ENCODE results near the gene RNF10. TPM values are rescaled to one million over a fixed set of nuclear protein-coding genes. Genes with fewer than 3 reads are reported as not detected.

RNF10 gene
- total RNA-seq, 1 experiment from 2014 or later, result 153 TPM

DNA sequence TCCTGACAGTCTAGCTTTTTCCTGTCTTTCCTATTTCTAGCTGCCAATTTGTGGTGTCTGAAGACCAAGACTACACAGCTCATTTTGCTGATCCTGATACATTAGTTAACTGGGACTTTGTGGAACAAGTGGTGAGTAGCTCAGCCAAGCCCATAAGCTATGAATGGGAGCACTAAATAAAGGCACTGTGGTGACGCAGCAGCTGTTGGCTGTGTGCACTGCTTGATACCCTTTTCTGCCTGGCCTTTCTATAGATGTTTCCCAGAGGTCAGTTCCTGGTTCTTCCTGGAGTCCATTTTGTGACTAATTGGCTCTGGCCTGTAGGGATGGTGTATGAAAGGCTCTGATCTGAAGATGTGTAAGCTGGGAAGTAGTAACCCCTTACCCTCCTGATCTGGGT is 20.5 kb downstream of the RNF10 start:
- H3K18ac ChIP-seq (ENCODE audit: insufficient read length, low read depth, low read length), result no peak overlapping the region
- no peak overlapping the region for H3K27ac ChIP-seq (ENCODE audit: insufficient read length, low read depth, low read length)
- H4K91ac ChIP-seq (ENCODE audit: insufficient read length, low read depth, low read length), result no peak overlapping the region
- Mint-ChIP-seq H3K36me3 (ENCODE audit: insufficient read depth in 1 of 3, low read depth in 3 of 3) (peaks cover 31 to 56% (median 52%) of the 10 kb centered on the region in 3 experiments; a peak in 6 of 7 replicates), H3K4me3 (no peak overlapping the region), H3K4me1 (no peaks in the 10 kb centered on the region), H3K27me3 (ENCODE audit: low read depth) (no peaks in the 10 kb centered on the region), H3K9me3 (no peaks in the 10 kb centered on the region), H3K27ac (peak overlapping the region in 1 of 3 experiments; percentile 39; a peak in 1 of 7 replicates)
- H3K9me3 ChIP-seq (ENCODE audit: control insufficient read depth, low read depth, low read length), result no peaks in the 10 kb centered on the region
- TF ChIP-seq, protein P1, sequence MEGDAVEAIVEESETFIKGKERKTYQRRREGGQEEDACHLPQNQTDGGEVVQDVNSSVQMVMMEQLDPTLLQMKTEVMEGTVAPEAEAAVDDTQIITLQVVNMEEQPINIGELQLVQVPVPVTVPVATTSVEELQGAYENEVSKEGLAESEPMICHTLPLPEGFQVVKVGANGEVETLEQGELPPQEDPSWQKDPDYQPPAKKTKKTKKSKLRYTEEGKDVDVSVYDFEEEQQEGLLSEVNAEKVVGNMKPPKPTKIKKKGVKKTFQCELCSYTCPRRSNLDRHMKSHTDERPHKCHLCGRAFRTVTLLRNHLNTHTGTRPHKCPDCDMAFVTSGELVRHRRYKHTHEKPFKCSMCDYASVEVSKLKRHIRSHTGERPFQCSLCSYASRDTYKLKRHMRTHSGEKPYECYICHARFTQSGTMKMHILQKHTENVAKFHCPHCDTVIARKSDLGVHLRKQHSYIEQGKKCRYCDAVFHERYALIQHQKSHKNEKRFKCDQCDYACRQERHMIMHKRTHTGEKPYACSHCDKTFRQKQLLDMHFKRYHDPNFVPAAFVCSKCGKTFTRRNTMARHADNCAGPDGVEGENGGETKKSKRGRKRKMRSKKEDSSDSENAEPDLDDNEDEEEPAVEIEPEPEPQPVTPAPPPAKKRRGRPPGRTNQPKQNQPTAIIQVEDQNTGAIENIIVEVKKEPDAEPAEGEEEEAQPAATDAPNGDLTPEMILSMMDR (conservative IDR thresholded peaks at IDR 0.05), result no peak
- H4K20me1 ChIP-seq (ENCODE audit: control insufficient read depth, insufficient read depth, insufficient read length), result no peaks in the 10 kb centered on the region
- no peak overlapping the region for H4K8ac ChIP-seq (replicated peaks; ENCODE audit: insufficient read length, low read depth, low read length)
- no peak overlapping the region for H3K4me2 ChIP-seq (ENCODE audit: insufficient read depth, insufficient read length, low read length)
- no peak overlapping the region for H3K56ac ChIP-seq (ENCODE audit: insufficient read length, low read depth, low read length)
- DNase-seq, result no peak
- no peaks in the 10 kb centered on the region for H3K27me3 ChIP-seq (ENCODE audit: insufficient read depth, low read length)
- H2BK12ac ChIP-seq (ENCODE audit: insufficient read length, low read depth, low read length), result no peak overlapping the region
- H3T11ph ChIP-seq (ENCODE audit: low read length), result no peak overlapping the region
- H2BK15ac ChIP-seq (ENCODE audit: low read depth, low read length), result no peak overlapping the region
- no peak overlapping the region for H4K5ac ChIP-seq (ENCODE audit: insufficient read length, low read depth, low read length)
- H2AK5ac ChIP-seq (ENCODE audit: insufficient read length, low read length), result no peak overlapping the region
- H2BK5ac ChIP-seq (ENCODE audit: insufficient read length, low read length), result no peak overlapping the region
- no peaks in the 10 kb centered on the region for H3K23me2 ChIP-seq (ENCODE audit: insufficient read length, low read depth, low read length, poor library complexity, severe bottlenecking)
- no peak overlapping the region for H2BK20ac ChIP-seq (ENCODE audit: low read depth, low read length, poor library complexity, severe bottlenecking)
- no peak overlapping the region for H2AFZ ChIP-seq (ENCODE audit: low read length)
- H3K4ac ChIP-seq (ENCODE audit: low read depth, low read length), result no peak overlapping the region
- no peaks in the 10 kb centered on the region for H3K79me2 ChIP-seq (ENCODE audit: insufficient read depth, low read length)
- no peak overlapping the region for H3K14ac ChIP-seq (ENCODE audit: insufficient read depth, low read length)
- H3K79me1 ChIP-seq (ENCODE audit: insufficient read depth, low read depth, low read length, poor library complexity, severe bottlenecking), result peaks cover 3% of the 10 kb centered on the region
- no CpG with 5 or more reads among the region's 1 CpG for WGBS (ENCODE audit: extremely low coverage, insufficient read length, low lambda C conversion rate)
- no peak overlapping the region for H2BK120ac ChIP-seq (ENCODE audit: low read depth, low read length, poor library complexity, severe bottlenecking)
- H3K23ac ChIP-seq (ENCODE audit: insufficient read length, low read depth, low read length), result no peak overlapping the region
- no peak overlapping the region for H3K9ac ChIP-seq (ENCODE audit: extremely low read depth, insufficient read length, low read length)
- no peaks in the 10 kb centered on the region for H3K4me1 ChIP-seq (ENCODE audit: insufficient read depth, low read length)

Data from H9 (cell line).